HepG2 (cell line): ENCODE measurements around the gene FRMD8. TPM values are rescaled to one million over a fixed set of nuclear protein-coding genes. Genes with fewer than 3 reads are reported as not detected.
A peak's percentile ranks its signal among the peaks of the same experiment; 100 is the strongest.

Experiments used
- BCL6 ChIP-seq: IDR thresholded peaks from 2 replicates; pipeline ENCODE4 v1.6.1; 2016; ENCODE audit warnings: missing genetic modification reagents, missing compliant biosample characterization
- HHEX ChIP-seq: IDR thresholded peaks from 2 replicates; pipeline ENCODE4 v1.6.1; 2016; ENCODE audit warnings: control low read depth
- HIVEP1 ChIP-seq: sonication (generic); formaldehyde crosslinking; IDR thresholded peaks from 2 replicates; pipeline ENCODE4 v1.4.0; 2020; ENCODE audit warnings: mild to moderate bottlenecking, missing genetic modification reagents
- PITX1 ChIP-seq: sonication (generic); formaldehyde crosslinking; IDR thresholded peaks from 2 replicates; pipeline ENCODE4 v1.5.1; 2020; ENCODE audit warnings: mild to moderate bottlenecking, missing genetic modification reagents
- POLR2G ChIP-seq: fragments of 200-400 bp; formaldehyde crosslinking; IDR thresholded peaks from 2 replicates; pipeline ENCODE4 v1.6.1; 2018; ENCODE audit warnings: mild to moderate bottlenecking, low read depth, low read length, moderate library complexity
- SOX6 ChIP-seq, 2 experiments: fragments of 450-650 bp in 1 of 2; sonication (generic) in 1 of 2; formaldehyde crosslinking in 1 of 2; IDR thresholded peaks; 2 replicates each; pipeline versions ENCODE4 v1.4.0 to v1.6.1; 2017 to 2020; ENCODE audit warnings: antibody characterized with exemption in 1 of 2, mild to moderate bottlenecking in 1 of 2, missing genetic modification reagents in 1 of 2
- ZEB1 ChIP-seq: IDR thresholded peaks from 2 replicates; pipeline ENCODE4 v1.6.1; 2012; ENCODE audit warnings: mild to moderate bottlenecking, low read depth, inconsistent platforms; ENCODE audit not compliant: insufficient replicate concordance
- ZFX ChIP-seq: sonication (generic); formaldehyde crosslinking; IDR thresholded peaks from 2 replicates; pipeline ENCODE4 v1.4.0; 2020; ENCODE audit warnings: mild to moderate bottlenecking, low read depth, missing genetic modification reagents, moderate library complexity
- ZIK1 ChIP-seq: sonication (generic); formaldehyde crosslinking; IDR thresholded peaks from 2 replicates; pipeline ENCODE4 v1.5.0; 2020; ENCODE audit warnings: mild to moderate bottlenecking, low read depth, missing genetic modification reagents, borderline replicate concordance
- ZKSCAN1 ChIP-seq: fragments of 150-350 bp; IDR thresholded peaks from 2 replicates; pipeline ENCODE4 v1.6.1; 2014; ENCODE audit warnings: low read length
- ZKSCAN8 ChIP-seq: IDR thresholded peaks from 2 replicates; pipeline ENCODE4 v1.6.1; 2016; ENCODE audit warnings: borderline replicate concordance, missing genetic modification reagents, missing compliant biosample characterization
- ZNF12 ChIP-seq: sonication (generic); formaldehyde crosslinking; IDR thresholded peaks from 2 replicates; pipeline ENCODE4 v1.5.0; 2020; ENCODE audit warnings: missing genetic modification reagents
- ZNF160 ChIP-seq: sonication (generic); formaldehyde crosslinking; IDR thresholded peaks from 2 replicates; pipeline ENCODE4 v1.8.0; 2022; ENCODE audit warnings: mild to moderate bottlenecking, inconsistent platforms, missing genetic modification reagents
- ZNF232 ChIP-seq: sonication (generic); formaldehyde crosslinking; IDR thresholded peaks from 2 replicates; pipeline ENCODE4 v1.4.0; 2020; ENCODE audit warnings: missing genetic modification reagents, borderline replicate concordance
- ZNF496 ChIP-seq: sonication (generic); formaldehyde crosslinking; IDR thresholded peaks from 2 replicates; pipeline ENCODE4 v1.8.1; 2023; ENCODE audit warnings: mild to moderate bottlenecking, moderate library complexity, missing genetic modification reagents; ENCODE audit not compliant: insufficient replicate concordance
- ZNF619 ChIP-seq: sonication (generic); formaldehyde crosslinking; IDR thresholded peaks from 2 replicates; pipeline ENCODE4 v1.4.0; 2020; ENCODE audit warnings: mild to moderate bottlenecking, missing genetic modification reagents
- ZNF670 ChIP-seq: sonication (generic); formaldehyde crosslinking; IDR thresholded peaks from 2 replicates; pipeline ENCODE4 v1.8.0; 2022; ENCODE audit warnings: mild to moderate bottlenecking, missing genetic modification reagents, borderline replicate concordance
- ZNF780A ChIP-seq: sonication (generic); formaldehyde crosslinking; IDR thresholded peaks from 2 replicates; pipeline ENCODE4 v1.8.0; 2022; ENCODE audit warnings: mild to moderate bottlenecking, missing genetic modification reagents, moderate library complexity
- polyA plus RNA-seq, 8 experiments: library from polyadenylated mRNA; depleted of rRNA in 3 of 8; stranded (reverse) in 7 of 8; unstranded in 1 of 8; fragments of >200 nt; fragmentation: Illumina TruSeq in 4 of 8; extraction: Trizol in 4 of 8; gene quantifications; 2 replicates each; pipeline versions ENCODE4 v1.2.1 to v1.2.3, GENCODE V29; 2011 to 2016; ENCODE audit warnings: low read depth in 4 of 8, missing spikeins in 1 of 8, mixed read lengths in 1 of 8; ENCODE audit not compliant: insufficient read depth in 1 of 8
- total RNA-seq, 5 experiments: library from RNA; depleted of rRNA; stranded (reverse); fragments of >200 nt; fragmentation: Illumina TruSeq; extraction: Trizol; gene quantifications; 2 replicates each; pipeline ENCODE4 v1.2.3, GENCODE V29; 2016; ENCODE audit warnings: low read depth in 1 of 5
- TF ChIP-seq, protein P1 (sequence below): IDR thresholded peaks from 2 replicates; pipeline ENCODE4 v1.6.1; 2016; ENCODE audit warnings: missing compliant biosample characterization, missing genetic modification reagents, borderline replicate concordance
- TF ChIP-seq, protein P2 (sequence below): sonication (generic); formaldehyde crosslinking; IDR thresholded peaks from 2 replicates; pipeline ENCODE4 v1.4.0; 2020; ENCODE audit warnings: missing genetic modification reagents, borderline replicate concordance
- TF ChIP-seq, protein P3 (sequence below): IDR thresholded peaks from 2 replicates; pipeline ENCODE4 v1.6.1; 2018; ENCODE audit warnings: missing genetic modification reagents
- TF ChIP-seq, protein P4 (sequence below): sonication (generic); formaldehyde crosslinking; IDR thresholded peaks from 2 replicates; pipeline ENCODE4 v1.4.0; 2020; ENCODE audit warnings: missing genetic modification reagents
- TF ChIP-seq, protein P5 (sequence below): IDR thresholded peaks from 2 replicates; pipeline ENCODE4 v1.6.1; 2016; ENCODE audit warnings: missing genetic modification reagents, missing compliant biosample characterization

FRMD8 gene
- total and polyA plus RNA-seq, 2 of the 13 experiments (the other 11 are each of a cell fraction or from before 2014, with no cell fraction given), result 5.8 to 20.6 TPM

DNA sequence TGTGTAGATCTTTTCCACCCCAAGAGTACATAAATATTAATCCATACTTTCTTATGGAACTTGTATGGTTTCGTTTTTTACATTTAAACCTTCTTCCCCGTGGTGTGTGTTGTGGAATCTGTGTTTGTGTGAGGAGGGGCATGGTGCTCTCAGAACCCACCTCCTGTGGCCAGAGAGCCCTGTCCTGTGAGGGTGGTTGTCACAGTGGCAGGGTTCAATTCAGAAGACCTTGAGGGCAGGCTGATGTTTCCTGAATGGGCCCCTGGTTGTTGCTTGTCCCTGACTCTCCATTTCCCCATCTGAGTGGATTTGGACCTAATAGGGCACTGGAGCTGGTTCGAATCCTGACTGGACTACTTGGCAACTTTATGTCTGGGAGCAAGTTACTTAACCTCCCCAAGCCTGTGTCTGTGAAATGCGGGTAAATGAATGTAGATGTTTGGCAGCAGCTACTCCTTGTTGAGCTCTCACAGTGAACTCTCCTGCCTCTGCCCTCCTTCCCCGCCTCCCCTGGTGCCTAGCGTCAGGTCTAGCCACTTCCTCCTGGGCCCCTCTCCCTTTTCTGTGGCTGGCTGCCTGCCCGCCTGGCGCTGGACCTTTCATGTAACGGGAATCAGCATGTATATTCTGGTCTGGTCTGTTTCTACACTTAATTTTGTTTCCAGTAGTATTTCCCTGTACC, 43.4 kb downstream of the FRMD8 start (continued):
- TF ChIP-seq, protein P1, sequence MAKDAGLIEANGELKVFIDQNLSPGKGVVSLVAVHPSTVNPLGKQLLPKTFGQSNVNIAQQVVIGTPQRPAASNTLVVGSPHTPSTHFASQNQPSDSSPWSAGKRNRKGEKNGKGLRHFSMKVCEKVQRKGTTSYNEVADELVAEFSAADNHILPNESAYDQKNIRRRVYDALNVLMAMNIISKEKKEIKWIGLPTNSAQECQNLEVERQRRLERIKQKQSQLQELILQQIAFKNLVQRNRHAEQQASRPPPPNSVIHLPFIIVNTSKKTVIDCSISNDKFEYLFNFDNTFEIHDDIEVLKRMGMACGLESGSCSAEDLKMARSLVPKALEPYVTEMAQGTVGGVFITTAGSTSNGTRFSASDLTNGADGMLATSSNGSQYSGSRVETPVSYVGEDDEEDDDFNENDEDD, result no peak
- TF ChIP-seq ZNF12 (CRISPR knock-in tag) (no peak), PITX1 (CRISPR knock-in tag) (0 out of 2 replicates have a peak, but pooled peaks have one; percentile 9), HIVEP1 (CRISPR knock-in tag) (no peak), ZIK1 (CRISPR knock-in tag) (no peak), ZFX (CRISPR knock-in tag) (no peak), ZKSCAN1 (no peak), ZNF232 (CRISPR knock-in tag) (no peak), ZNF780A (CRISPR knock-in tag) (no peak), ZNF496 (no peak), SOX6 (IDR thresholded peaks at IDR 0.05) (no peak), SOX6 (CRISPR knock-in tag; IDR thresholded peaks at IDR 0.05) (0 out of 2 replicates have a peak, but pooled peaks have one; percentile 45), BCL6 (no peak), ZKSCAN8 (CRISPR knock-in tag) (no peak), ZNF160 (CRISPR knock-in tag) (no peak), HHEX (CRISPR knock-in tag) (no peak), ZNF670 (CRISPR knock-in tag) (no peak), ZNF619 (CRISPR knock-in tag) (no peak), POLR2G (peak; percentile 96), ZEB1 (no peak)
- TF ChIP-seq, protein P2, sequence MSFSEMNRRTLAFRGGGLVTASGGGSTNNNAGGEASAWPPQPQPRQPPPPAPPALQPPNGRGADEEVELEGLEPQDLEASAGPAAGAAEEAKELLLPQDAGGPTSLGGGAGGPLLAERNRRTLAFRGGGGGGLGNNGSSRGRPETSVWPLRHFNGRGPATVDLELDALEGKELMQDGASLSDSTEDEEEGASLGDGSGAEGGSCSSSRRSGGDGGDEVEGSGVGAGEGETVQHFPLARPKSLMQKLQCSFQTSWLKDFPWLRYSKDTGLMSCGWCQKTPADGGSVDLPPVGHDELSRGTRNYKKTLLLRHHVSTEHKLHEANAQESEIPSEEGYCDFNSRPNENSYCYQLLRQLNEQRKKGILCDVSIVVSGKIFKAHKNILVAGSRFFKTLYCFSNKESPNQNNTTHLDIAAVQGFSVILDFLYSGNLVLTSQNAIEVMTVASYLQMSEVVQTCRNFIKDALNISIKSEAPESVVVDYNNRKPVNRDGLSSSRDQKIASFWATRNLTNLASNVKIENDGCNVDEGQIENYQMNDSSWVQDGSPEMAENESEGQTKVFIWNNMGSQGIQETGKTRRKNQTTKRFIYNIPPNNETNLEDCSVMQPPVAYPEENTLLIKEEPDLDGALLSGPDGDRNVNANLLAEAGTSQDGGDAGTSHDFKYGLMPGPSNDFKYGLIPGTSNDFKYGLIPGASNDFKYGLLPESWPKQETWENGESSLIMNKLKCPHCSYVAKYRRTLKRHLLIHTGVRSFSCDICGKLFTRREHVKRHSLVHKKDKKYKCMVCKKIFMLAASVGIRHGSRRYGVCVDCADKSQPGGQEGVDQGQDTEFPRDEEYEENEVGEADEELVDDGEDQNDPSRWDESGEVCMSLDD (CRISPR knock-in tag), result no peak
- TF ChIP-seq, protein P3, sequence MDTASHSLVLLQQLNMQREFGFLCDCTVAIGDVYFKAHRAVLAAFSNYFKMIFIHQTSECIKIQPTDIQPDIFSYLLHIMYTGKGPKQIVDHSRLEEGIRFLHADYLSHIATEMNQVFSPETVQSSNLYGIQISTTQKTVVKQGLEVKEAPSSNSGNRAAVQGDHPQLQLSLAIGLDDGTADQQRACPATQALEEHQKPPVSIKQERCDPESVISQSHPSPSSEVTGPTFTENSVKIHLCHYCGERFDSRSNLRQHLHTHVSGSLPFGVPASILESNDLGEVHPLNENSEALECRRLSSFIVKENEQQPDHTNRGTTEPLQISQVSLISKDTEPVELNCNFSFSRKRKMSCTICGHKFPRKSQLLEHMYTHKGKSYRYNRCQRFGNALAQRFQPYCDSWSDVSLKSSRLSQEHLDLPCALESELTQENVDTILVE (CRISPR knock-in tag), result no peak
- TF ChIP-seq, protein P4, sequence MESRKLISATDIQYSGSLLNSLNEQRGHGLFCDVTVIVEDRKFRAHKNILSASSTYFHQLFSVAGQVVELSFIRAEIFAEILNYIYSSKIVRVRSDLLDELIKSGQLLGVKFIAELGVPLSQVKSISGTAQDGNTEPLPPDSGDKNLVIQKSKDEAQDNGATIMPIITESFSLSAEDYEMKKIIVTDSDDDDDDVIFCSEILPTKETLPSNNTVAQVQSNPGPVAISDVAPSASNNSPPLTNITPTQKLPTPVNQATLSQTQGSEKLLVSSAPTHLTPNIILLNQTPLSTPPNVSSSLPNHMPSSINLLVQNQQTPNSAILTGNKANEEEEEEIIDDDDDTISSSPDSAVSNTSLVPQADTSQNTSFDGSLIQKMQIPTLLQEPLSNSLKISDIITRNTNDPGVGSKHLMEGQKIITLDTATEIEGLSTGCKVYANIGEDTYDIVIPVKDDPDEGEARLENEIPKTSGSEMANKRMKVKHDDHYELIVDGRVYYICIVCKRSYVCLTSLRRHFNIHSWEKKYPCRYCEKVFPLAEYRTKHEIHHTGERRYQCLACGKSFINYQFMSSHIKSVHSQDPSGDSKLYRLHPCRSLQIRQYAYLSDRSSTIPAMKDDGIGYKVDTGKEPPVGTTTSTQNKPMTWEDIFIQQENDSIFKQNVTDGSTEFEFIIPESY (CRISPR knock-in tag), result peak; percentile 47; the same call in 1 of the 2 replicates
- TF ChIP-seq, protein P5, sequence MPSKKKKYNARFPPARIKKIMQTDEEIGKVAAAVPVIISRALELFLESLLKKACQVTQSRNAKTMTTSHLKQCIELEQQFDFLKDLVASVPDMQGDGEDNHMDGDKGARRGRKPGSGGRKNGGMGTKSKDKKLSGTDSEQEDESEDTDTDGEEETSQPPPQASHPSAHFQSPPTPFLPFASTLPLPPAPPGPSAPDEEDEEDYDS, result no peak
